Measurements from ENCODE around the gene CFC1.
"Not testable (repeated sequence)": the region's sequence is repeated elsewhere in the genome, so short reads cannot be mapped to it uniquely, and the experiment has no call there.

- not testable (repeated sequence) for TF ChIP-seq CTCF, POLR2A (IDR thresholded peaks at IDR 0.05)
Measured at GRCh38 chr2:130590842-130591359, 8.5 kb downstream of the CFC1 start.

Measured in ovary (tissue), 3 donors.